ENCODE results near the gene CITED4.

DNA sequence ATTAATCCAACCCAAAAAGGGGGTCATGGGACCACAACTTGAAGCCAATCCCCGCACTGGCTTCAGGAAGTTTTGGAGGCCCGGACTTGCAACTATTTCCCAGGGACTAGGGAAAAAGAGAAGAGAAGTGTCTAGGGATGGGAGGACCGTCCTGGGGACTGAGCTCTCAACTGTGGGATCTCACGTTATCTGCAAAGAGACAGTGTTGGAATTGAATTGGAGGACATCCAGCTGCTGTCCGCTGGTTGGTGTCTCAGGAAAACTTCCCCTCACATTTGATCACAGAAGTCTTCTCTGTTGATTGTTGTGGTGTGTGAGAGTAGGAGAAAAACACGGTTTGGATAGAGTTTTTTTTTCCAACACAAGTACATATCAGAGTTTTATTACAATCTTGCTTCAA lies 46.2 kb upstream of the CITED4 start:
- no peak for TF ChIP-seq ESRRG (CRISPR knock-in tag; IDR thresholded peaks at IDR 0.05)
- no peak for TF ChIP-seq BACH2 (CRISPR knock-in tag; IDR thresholded peaks at IDR 0.05; ENCODE audit: borderline replicate concordance)
- TF ChIP-seq, protein P1, sequence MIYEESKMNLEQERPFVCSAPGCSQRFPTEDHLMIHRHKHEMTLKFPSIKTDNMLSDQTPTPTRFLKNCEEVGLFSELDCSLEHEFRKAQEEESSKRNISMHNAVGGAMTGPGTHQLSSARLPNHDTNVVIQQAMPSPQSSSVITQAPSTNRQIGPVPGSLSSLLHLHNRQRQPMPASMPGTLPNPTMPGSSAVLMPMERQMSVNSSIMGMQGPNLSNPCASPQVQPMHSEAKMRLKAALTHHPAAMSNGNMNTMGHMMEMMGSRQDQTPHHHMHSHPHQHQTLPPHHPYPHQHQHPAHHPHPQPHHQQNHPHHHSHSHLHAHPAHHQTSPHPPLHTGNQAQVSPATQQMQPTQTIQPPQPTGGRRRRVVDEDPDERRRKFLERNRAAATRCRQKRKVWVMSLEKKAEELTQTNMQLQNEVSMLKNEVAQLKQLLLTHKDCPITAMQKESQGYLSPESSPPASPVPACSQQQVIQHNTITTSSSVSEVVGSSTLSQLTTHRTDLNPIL (CRISPR knock-in tag; IDR thresholded peaks at IDR 0.05; ENCODE audit: low read depth) = no peak
- no peak for TF ChIP-seq RARB (CRISPR knock-in tag; IDR thresholded peaks at IDR 0.05)
- TF ChIP-seq TOX (CRISPR knock-in tag; IDR thresholded peaks at IDR 0.05; ENCODE audit: borderline replicate concordance) = no peak
- TF ChIP-seq, protein P2, sequence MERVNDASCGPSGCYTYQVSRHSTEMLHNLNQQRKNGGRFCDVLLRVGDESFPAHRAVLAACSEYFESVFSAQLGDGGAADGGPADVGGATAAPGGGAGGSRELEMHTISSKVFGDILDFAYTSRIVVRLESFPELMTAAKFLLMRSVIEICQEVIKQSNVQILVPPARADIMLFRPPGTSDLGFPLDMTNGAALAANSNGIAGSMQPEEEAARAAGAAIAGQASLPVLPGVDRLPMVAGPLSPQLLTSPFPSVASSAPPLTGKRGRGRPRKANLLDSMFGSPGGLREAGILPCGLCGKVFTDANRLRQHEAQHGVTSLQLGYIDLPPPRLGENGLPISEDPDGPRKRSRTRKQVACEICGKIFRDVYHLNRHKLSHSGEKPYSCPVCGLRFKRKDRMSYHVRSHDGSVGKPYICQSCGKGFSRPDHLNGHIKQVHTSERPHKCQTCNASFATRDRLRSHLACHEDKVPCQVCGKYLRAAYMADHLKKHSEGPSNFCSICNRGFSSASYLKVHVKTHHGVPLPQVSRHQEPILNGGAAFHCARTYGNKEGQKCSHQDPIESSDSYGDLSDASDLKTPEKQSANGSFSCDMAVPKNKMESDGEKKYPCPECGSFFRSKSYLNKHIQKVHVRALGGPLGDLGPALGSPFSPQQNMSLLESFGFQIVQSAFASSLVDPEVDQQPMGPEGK (CRISPR knock-in tag; IDR thresholded peaks at IDR 0.05; ENCODE audit: borderline replicate concordance) = no peak
